Myocyte (in vitro differentiated cells): ENCODE data around the gene ENOX1. TPM values are rescaled to one million over a fixed set of nuclear protein-coding genes. Genes with fewer than 3 reads are reported as not detected.
A peak's percentile ranks its signal among the peaks of the same experiment; 100 is the strongest.

ENCODE experiments used
- DNase-seq: peaks from one replicate; pipeline ENCODE4 v3.0.0-alpha.2; 2012; ENCODE audit warnings: low read depth
- total RNA-seq: library from RNA; depleted of rRNA; stranded (reverse); fragments of >200 nt; gene quantifications from 2 replicates; pipeline ENCODE4 v1.2.3, GENCODE V29; 2014

ENOX1 gene
- total RNA-seq, 1 donor from 2014 or later = 5.8 TPM

DNA sequence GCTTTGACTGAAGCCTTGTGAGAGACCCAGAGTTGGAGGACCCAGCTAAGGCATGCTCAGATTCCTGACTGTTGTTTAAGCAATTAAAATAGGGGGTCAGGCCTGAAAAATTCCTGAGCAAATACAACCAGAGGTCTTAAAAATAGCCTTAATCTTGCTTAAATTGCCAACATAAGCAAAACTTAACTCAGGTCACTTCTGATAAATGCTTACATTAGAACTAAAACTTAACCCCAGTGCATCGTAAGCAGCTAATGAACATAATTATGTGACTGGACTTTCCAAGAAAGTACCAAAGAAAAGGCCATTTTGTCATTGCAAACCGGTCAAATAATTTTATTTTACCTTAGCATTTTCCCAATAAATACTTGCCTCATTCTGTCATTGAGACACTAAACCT lies 294.5 kb downstream of the ENOX1 start:
- no peak for DNase-seq

- no peak for DNase-seq
Measured at GRCh38 chr13:43489233-43489632, 297.5 kb downstream of the ENOX1 start.

DNA sequence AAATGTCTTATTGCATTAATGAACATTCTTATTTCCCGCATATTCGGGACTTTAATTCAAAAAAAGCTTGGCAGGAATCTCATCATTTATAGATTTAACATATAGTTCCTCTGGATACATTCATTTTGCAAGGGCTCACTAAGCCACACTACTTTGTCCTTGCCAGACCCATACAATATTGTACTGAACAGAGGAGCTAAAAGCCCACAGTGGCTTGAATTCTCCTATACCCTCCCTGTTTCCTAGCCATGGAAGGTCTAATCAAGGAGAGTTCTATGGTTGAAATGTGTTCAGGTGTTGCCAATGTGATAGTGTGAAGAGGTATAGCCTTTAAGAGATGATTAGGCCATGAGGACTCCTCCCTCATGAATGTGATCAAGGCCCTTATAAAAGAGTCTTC lies 298.9 kb downstream of the ENOX1 start:
- no peak for DNase-seq

- DNase-seq = no peak
Measured at GRCh38 chr13:43487461-43487860, 299.3 kb downstream of the ENOX1 start.

DNA sequence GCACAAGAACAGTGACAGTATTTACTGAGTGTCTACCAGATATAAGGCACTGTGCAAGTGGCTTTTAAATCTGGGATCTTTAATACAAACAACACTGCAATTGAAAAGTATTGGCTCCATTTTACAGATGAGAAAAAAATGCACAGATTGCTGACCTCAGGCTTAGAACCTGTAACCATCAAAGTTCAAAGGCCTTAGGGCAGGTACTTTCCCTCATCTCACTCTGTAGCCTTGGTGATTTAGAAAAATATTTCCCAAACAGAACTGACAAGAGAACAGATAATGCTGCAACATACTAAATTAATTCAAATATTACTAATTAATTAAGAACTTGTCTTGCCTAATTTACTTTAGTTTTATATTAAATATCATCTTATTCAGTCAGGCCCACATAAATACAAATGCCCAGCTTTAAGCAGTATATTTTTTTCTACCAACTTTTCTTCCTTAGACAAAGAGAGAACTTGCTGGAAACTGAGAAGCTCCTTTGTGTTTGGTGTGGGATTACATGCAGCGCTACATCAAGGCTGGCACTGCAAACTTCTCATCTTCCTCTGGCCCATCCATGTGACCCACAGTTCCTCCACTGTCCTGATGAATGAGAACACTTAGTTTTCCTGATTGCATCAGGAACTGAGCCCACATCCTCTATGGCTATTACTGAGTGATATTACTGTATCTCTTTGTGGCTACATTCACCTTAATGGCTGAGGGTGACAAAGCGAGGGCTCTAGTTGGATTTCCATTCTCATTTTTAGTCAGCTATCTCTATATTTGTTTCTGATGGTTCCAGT lies 302.1 kb downstream of the ENOX1 start:
- DNase-seq = no peak

DNA sequence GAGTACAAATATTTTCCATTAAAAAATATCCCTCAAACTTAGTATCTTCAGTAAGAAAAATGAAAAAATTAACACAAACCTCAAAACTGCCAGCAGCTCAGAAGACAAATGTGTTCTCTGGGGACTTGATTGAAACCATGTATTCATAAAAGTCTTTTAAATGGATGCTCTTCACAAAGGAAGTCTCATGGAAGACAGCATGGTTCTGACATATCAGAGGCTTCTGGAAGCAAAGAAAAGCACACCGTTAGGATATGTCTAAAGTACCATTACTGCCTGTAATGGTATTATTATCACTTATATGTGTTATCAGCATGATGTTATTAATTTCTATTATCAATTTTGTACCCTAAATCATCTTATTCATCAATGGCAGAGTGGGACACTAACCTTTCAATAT lies 302.8 kb downstream of the ENOX1 start:
- no peak for DNase-seq

GRCh38 chr13:43482641-43483040 lies 304.1 kb downstream of the ENOX1 start:
- no peak for DNase-seq

GRCh38 chr13:43482026-43482425 lies 304.7 kb downstream of the ENOX1 start:
- no peak for DNase-seq

GRCh38 chr13:43478902-43479301 lies 307.9 kb downstream of the ENOX1 start:
- DNase-seq = no peak

GRCh38 chr13:43478211-43478610 lies 308.6 kb downstream of the ENOX1 start:
- DNase-seq = no peak

DNA sequence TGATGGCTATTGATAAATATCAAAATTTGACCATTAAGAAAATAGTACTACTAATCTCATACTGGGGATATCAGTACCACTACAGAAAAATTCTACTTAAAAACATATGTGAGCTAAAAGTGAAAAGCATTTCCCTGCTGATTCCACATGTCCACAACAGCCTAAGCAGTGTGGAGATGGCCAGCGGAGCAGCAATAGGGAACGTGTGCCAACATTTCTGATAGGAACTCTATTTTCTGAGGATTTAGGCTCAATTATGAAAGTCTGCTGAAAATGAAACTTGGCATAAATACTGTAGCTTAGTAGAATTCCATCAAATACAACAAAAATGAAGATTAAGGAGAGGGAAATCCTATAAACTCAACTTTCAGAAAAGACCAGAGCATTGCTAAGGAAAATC lies 311.6 kb downstream of the ENOX1 start:
- no peak for DNase-seq

- peak; percentile 7 for DNase-seq
Measured at GRCh38 chr13:43473437-43473836, 313.3 kb downstream of the ENOX1 start.

GRCh38 chr13:43472980-43473379 lies 313.8 kb downstream of the ENOX1 start:
- no peak for DNase-seq

- peak; percentile 54 for DNase-seq
Measured at GRCh38 chr13:43472339-43472738, 314.4 kb downstream of the ENOX1 start.

DNA sequence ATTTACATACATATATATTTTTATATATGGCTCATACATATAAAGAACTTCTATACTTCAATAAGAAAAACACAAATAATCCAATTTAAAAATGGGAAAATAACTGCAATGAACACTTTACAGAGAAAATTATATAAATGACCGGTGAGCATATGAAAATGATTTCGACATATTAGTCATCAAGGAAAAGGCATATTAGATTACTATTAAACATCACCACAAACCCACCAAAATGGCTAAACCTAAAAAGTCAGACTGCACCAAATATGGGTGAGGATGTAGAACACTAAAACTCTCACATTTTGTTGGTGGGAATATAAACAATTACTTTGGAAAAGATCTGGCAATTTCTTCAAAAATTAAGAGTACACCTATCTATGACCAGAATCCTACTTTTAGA lies 316.2 kb downstream of the ENOX1 start:
- DNase-seq = peak; percentile 18

DNA sequence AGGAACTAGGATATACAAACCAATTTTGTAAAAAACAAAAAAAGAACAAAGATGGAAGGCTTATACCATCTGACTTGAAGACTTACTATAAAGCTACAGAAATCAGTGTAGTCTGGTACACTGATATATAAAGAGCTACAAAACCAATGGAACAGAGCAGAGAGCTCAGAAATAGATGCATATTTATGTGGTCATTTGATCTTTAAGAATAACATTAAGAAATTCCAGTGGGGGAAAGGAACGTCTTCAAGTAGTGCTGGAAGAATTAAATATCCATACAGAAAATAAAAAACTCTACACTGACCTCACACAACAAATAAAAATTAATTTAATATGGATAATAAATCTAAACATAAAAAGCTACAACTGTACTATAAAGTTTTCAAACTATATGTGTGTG lies 317.0 kb downstream of the ENOX1 start:
- DNase-seq = no peak

DNA sequence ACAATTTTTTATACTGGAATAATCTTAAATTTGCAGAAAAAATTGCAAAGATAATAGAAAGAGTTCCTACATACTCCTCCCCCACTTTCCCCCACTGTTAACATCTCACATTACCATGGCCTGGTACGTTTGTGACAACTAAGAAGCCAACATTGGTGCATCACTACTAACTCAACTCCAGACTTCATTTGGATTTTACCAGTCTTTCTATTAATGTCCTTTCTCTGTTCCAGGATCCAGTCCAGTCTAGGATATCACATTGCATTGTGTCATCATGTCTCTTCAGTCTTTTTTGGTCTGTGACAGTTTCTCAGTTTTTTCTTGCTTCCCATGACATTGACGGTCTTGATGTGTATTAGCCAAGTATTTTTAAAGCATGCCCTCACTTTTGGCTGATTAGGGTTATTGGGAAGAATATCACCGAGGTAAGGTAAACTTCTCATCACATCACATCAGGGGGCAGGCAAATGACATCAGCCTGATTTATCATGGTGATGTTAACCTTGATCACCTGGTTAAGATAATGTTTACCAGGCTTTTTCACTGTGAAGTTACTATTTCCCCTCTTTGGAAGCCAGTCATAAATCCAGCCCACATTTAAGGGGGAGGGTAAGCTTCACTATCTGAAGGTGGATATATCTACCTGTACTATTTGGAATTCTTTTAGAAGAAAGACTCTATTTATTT lies 322.1 kb downstream of the ENOX1 start:
- peak; percentile 15 for DNase-seq

- no peak for DNase-seq
Measured at GRCh38 chr13:43448605-43449336, 338.0 kb downstream of the ENOX1 start.

GRCh38 chr13:43446126-43446525 lies 340.6 kb downstream of the ENOX1 start:
- no peak for DNase-seq

GRCh38 chr13:43445668-43446067 lies 341.1 kb downstream of the ENOX1 start:
- DNase-seq = no peak

DNA sequence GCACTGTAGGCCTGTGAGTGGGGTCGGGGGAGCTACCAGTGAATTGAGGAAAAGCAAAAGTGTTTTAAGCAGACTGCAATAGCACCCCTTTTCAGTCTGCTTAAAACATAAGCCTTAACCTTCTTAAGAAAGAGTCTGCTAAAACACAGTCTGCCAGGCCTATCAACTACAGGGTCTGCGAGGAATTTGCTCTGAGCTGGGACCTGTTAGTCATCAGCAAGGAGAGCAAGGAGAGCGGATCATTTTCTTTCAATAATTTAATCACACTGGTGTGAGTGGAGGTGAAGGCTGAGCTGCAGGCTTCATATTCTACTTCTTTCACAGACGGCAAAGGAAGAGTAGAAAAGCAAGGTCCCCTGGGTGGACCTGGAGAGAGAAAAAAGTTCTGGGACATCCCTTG lies 342.7 kb downstream of the ENOX1 start:
- DNase-seq = no peak

GRCh38 chr13:43441899-43442499 lies 344.8 kb downstream of the ENOX1 start:
- no peak for DNase-seq
